WTC11 (cell line): ENCODE measurements around the gene FAM20B.

Source experiments
- ZNF423 ChIP-seq: fragments of 250-450 bp; sonication (Bioruptor Pico); IDR thresholded peaks from 2 replicates; pipeline ENCODE4 v2.1.2; 2022; ENCODE audit warnings: mild to moderate bottlenecking, moderate library complexity
- TF ChIP-seq, protein P1 (sequence below): sonication (generic); formaldehyde crosslinking; IDR thresholded peaks from 2 replicates; pipeline ENCODE4 v1.8.0; 2022; ENCODE audit warnings: mild to moderate bottlenecking, missing genetic modification reagents
- TF ChIP-seq, protein P2 (sequence below): fragments of 200-600 bp; IDR thresholded peaks from 2 replicates; pipeline ENCODE4 v1.8.0; 2022; ENCODE audit warnings: antibody characterized with exemption

DNA sequence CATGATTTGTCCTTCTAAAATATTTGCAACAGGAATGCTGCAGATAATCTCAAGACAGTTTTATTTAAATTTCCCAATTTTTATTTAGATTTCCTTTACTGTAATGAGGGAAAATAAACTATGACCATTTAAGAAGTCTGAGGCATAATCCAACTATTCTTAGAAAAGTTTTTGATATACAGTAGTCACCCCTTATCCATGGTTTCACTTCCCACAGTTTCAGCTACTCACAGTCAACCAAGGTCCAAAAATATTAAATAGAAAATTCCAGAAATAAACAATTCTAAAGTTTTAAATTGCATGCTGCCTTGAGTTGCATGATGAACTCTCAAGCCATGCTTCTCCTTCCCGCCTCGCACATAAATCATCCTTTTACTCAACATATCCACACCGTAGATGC is 89.5 kb downstream of the FAM20B start:
- TF ChIP-seq, protein P1, sequence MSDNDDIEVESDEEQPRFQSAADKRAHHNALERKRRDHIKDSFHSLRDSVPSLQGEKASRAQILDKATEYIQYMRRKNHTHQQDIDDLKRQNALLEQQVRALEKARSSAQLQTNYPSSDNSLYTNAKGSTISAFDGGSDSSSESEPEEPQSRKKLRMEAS (CRISPR knock-in tag) = no peak
- TF ChIP-seq ZNF423 (CRISPR knock-in tag) = no peak
- TF ChIP-seq, protein P2, sequence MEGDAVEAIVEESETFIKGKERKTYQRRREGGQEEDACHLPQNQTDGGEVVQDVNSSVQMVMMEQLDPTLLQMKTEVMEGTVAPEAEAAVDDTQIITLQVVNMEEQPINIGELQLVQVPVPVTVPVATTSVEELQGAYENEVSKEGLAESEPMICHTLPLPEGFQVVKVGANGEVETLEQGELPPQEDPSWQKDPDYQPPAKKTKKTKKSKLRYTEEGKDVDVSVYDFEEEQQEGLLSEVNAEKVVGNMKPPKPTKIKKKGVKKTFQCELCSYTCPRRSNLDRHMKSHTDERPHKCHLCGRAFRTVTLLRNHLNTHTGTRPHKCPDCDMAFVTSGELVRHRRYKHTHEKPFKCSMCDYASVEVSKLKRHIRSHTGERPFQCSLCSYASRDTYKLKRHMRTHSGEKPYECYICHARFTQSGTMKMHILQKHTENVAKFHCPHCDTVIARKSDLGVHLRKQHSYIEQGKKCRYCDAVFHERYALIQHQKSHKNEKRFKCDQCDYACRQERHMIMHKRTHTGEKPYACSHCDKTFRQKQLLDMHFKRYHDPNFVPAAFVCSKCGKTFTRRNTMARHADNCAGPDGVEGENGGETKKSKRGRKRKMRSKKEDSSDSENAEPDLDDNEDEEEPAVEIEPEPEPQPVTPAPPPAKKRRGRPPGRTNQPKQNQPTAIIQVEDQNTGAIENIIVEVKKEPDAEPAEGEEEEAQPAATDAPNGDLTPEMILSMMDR = no peak
